ENCODE measurements around the gene POLR3A. TPM values are rescaled to one million over a fixed set of nuclear protein-coding genes. Genes with fewer than 3 reads are reported as not detected.

POLR3A gene
- total RNA-seq, 4 donors from 2014 or later: 10.0 to 19.4 (median 14.6) TPM

Small RNAs within 50 kb of the gene (small RNA-seq; reads per million reads assigned to genes)
- not detected for gene RF00017

Other genes starting within 250 kb of the POLR3A start
- 10 to 100 TPM; 27.1 to 72.6 (median 46.5) TPM for gene DLG5, start 102.8 kb downstream of the POLR3A start, total RNA-seq
- gene RPS24, start 4.3 kb upstream of the POLR3A start, total RNA-seq: 1,000 to 10,000 TPM; 1,764 to 3,381 (median 2,593) TPM